IMR-90 (cell line): Measurements from ENCODE around the gene TLK2. TPM values are rescaled to one million over a fixed set of nuclear protein-coding genes. Genes with fewer than 3 reads are reported as not detected.
"Not testable (repeated sequence)": the region's sequence is repeated elsewhere in the genome, so short reads cannot be mapped to it uniquely, and the experiment has no call there.

Source experiments
- ATAC-seq: fragments of 200-7000 bp; cut with Tn5 transposase; 2 replicates; pipeline ENCODE4 v1.9.1; 2020; ENCODE audit warnings: low read depth, mild to moderate bottlenecking, moderate library complexity
- BruUV-seq: library from RNA; stranded (reverse); fragments of 400-500 nt; replicated peaks from 2 replicates; lab custom pipeline; 2021; lab: Mats Ljungman, UMichigan
- CTCF ChIA-PET: fragments of 300-600 bp; formaldehyde crosslinking; extraction: SDS; loops from one replicate; lab custom pipeline; 2021; ENCODE audit warnings: antibody characterized with exemption; lab: Yijun Ruan, JAX
- POLR2A ChIA-PET: fragments of 300-600 bp; sonication (Branson Sonifier 250); formaldehyde crosslinking; loops from one replicate; lab custom pipeline; 2022; ENCODE audit warnings: antibody characterized with exemption; ENCODE audit not compliant: unreplicated experiment; lab: Charles Lee
- DNase-seq: peaks from one replicate; pipeline ENCODE4 v3.0.0; 2013
- H2AFZ ChIP-seq: replicated peaks from 2 replicates; pipeline ENCODE3; 2013; ENCODE audit warnings: low read length, mild to moderate bottlenecking; ENCODE audit not compliant: poor library complexity
- H2AK5ac ChIP-seq: 2 replicates; pipeline ENCODE4 v1.6.1; 2013; ENCODE audit warnings: low read depth, low read length, inconsistent platforms
- H2AK9ac ChIP-seq: replicated peaks from 2 replicates; pipeline ENCODE3; 2013; ENCODE audit warnings: mild to moderate bottlenecking, low read depth, low read length, moderate library complexity; ENCODE audit not compliant: poor library complexity
- H2BK120ac ChIP-seq: 2 replicates; pipeline ENCODE4 v1.6.1; 2013; ENCODE audit warnings: low read depth, low read length, inconsistent platforms
- H2BK15ac ChIP-seq: 3 replicates; pipeline ENCODE4 v1.6.1; 2013; ENCODE audit warnings: low read depth, low read length, inconsistent platforms
- H2BK20ac ChIP-seq: 2 replicates; pipeline ENCODE4 v1.6.1; 2013; ENCODE audit warnings: low read depth, mild to moderate bottlenecking, inconsistent platforms, low read length, moderate library complexity
- H2BK5ac ChIP-seq: 2 replicates; pipeline ENCODE4 v1.6.1; 2013; ENCODE audit warnings: mild to moderate bottlenecking, low read depth, low read length, inconsistent platforms; ENCODE audit not compliant: poor library complexity, severe bottlenecking
- H3K14ac ChIP-seq: replicated peaks from 2 replicates; pipeline ENCODE4 v1.6.1; 2013; ENCODE audit warnings: low read depth, low read length, inconsistent platforms
- H3K18ac ChIP-seq: 2 replicates; pipeline ENCODE4 v1.6.1; 2013; ENCODE audit warnings: low read depth, low read length, control low read depth
- H3K23ac ChIP-seq: 2 replicates; pipeline ENCODE4 v1.6.1; 2013; ENCODE audit warnings: low read depth, low read length, inconsistent platforms
- H3K27ac ChIP-seq: 2 replicates; pipeline ENCODE4 v1.5.1; 2013; ENCODE audit warnings: mild to moderate bottlenecking, control low read depth, low read length; ENCODE audit not compliant: insufficient read depth
- H3K27me3 ChIP-seq: 2 replicates; pipeline ENCODE4 v1.6.1; 2013; ENCODE audit warnings: low read length; ENCODE audit not compliant: control insufficient read depth, insufficient read depth
- H3K36me3 ChIP-seq: 2 replicates; pipeline ENCODE4 v1.6.1; 2013; ENCODE audit warnings: low read length, mixed read lengths; ENCODE audit not compliant: control insufficient read depth, insufficient read depth
- H3K4ac ChIP-seq: 2 replicates; pipeline ENCODE4 v1.6.1; 2013; ENCODE audit warnings: low read depth, low read length, inconsistent platforms
- H3K4me1 ChIP-seq: 2 replicates; pipeline ENCODE4 v1.6.1; 2013; ENCODE audit warnings: low read length, mixed read lengths; ENCODE audit not compliant: control insufficient read depth, insufficient read depth
- H3K4me2 ChIP-seq: 2 replicates; pipeline ENCODE4 v1.6.1; 2013; ENCODE audit warnings: low read depth, mild to moderate bottlenecking, control low read depth, low read length, moderate library complexity
- H3K4me3 ChIP-seq: 2 replicates; pipeline ENCODE4 v1.5.1; 2013; ENCODE audit warnings: low read depth, mild to moderate bottlenecking, control low read depth, low read length, moderate library complexity; ENCODE audit not compliant: insufficient read depth
- H3K56ac ChIP-seq: 2 replicates; pipeline ENCODE4 v1.6.1; 2013; ENCODE audit warnings: low read length, inconsistent platforms; ENCODE audit not compliant: insufficient read depth; ENCODE audit errors: extremely low read depth
- H3K79me1 ChIP-seq, 2 experiments: 2 replicates each; pipeline ENCODE4 v1.6.1; 2013; ENCODE audit warnings: low read length in 2 of 2, inconsistent platforms in 1 of 2, low read depth in 1 of 2
- H3K9ac ChIP-seq: 2 replicates; pipeline ENCODE4 v1.6.1; 2013; ENCODE audit warnings: low read depth, low read length, control low read depth
- H3K9me1 ChIP-seq: 2 replicates; pipeline ENCODE4 v1.6.1; 2013; ENCODE audit warnings: low read length, inconsistent platforms; ENCODE audit not compliant: insufficient read depth
- H3K9me3 ChIP-seq: 2 replicates; pipeline ENCODE4 v1.6.1; 2013; ENCODE audit warnings: low read length; ENCODE audit not compliant: control insufficient read depth, insufficient read depth
- H4K20me1 ChIP-seq: 2 replicates; pipeline ENCODE4 v1.6.1; 2013; ENCODE audit warnings: low read length, inconsistent platforms; ENCODE audit not compliant: insufficient read depth
- H4K5ac ChIP-seq: 2 replicates; pipeline ENCODE4 v1.6.1; 2013; ENCODE audit warnings: mild to moderate bottlenecking, low read depth, low read length, control low read depth
- H4K8ac ChIP-seq, 2 experiments: 2 replicates each; pipeline ENCODE4 v1.6.1; 2013; ENCODE audit warnings: low read depth in 2 of 2, low read length in 2 of 2, control low read depth in 1 of 2, inconsistent platforms in 1 of 2
- H4K91ac ChIP-seq: 2 replicates; pipeline ENCODE4 v1.6.1; 2013; ENCODE audit warnings: low read depth, low read length, inconsistent platforms; ENCODE audit not compliant: insufficient read depth
- WGBS, 2 experiments: methylation state at CpG; one replicate each; pipeline versions ENCODE4 v1.1.5 to v1.1.7; 2013; ENCODE audit warnings: missing lambda C conversion rate in 2 of 2; ENCODE audit not compliant: insufficient read length in 1 of 2; ENCODE audit errors: extremely low coverage in 2 of 2; 5-methylcytosine and 5-hydroxymethylcytosine counted together
- dilution Hi-C: fragments of 300-500 bp; cut with HindIII; formaldehyde crosslinking; loops from one replicate; pipeline ENCODE4 v1.14.3; 2018; ENCODE audit warnings: low sequenced_read_pairs; ENCODE audit not compliant: unreplicated experiment
- in situ Hi-C: fragments of 300-500 bp; cut with MboI; formaldehyde crosslinking; loops from 3 replicates; pipeline ENCODE4 v1.14.3; 2019; ENCODE audit warnings: low sequenced_read_pairs, inconsistent platforms, mixed read lengths
- intact Hi-C: fragments of 100-400 bp; cut with micrococcal nuclease; formaldehyde crosslinking; loops from 2 replicates; pipeline ENCODE4 v1.10.0; 2022
- polyA plus RNA-seq, 3 experiments: library from polyadenylated mRNA; depleted of rRNA; stranded (reverse); fragments of >200 nt; gene quantifications; 2 replicates each; pipeline ENCODE4 v1.2.3, GENCODE V29; 2012; ENCODE audit warnings: low replicate concordance in 1 of 3
- total RNA-seq: library from RNA; depleted of rRNA; stranded (reverse); fragments of >200 nt; gene quantifications from 2 replicates; pipeline ENCODE4 v1.2.3, GENCODE V29; 2012

TLK2 gene
- total and polyA plus RNA-seq, 2 of the 4 experiments (the other 2 are of a cell fraction): 35.7 to 39.4 TPM

DNA sequence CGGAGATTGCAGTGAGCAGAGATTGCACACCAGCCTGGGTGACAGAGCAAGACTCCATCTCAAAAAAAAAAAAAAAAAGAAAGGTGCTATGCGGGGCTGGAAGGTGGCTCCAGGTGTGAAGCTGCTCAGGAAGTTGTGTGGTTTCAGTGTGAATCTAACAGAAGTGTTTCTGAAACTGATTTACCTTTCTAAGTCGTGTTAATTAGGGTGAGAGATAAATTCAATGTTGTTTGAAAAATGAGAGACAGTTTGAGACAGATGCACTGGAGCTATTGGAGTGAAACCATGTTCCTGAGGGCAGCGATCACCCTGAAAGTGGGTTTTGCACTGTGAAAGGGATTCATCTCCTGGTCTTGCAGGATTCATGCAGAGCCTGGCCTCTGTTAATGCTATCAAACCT lies 25.0 kb upstream of the TLK2 start:
- POLR2A ChIA-PET, H3K4me1 ChIP-seq: not testable (repeated sequence)

DNA sequence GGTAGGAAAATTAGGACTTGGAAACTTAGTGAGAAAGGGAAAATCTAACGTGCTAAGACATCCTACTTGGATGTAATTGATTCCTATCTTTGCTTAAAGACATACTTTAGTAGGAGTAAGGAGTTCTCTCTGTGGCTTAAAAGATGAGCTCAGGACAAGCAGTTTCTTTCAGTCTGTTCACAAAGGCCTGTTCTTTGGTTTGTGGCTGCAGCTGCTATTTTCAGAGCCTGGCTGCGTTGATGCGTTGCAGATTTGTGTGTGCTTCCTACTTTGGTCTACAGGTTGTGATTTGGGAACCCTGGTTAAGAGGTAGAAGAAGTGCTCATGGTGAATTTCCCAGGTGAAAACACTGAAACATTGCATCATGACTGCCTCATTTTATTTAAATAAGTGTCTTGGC lies 24.5 kb upstream of the TLK2 start:
- POLR2A ChIA-PET, H3K4me1 ChIP-seq, dilution Hi-C loops, H3K4ac ChIP-seq, H4K8ac ChIP-seq, H3K9ac ChIP-seq, H3K14ac ChIP-seq, H2AK9ac ChIP-seq, H2BK5ac ChIP-seq, H3K4me2 ChIP-seq, H2AFZ ChIP-seq, H3K27ac ChIP-seq, H3K36me3 ChIP-seq, H3K9me1 ChIP-seq, H3K79me1 ChIP-seq, H3K27me3 ChIP-seq, H3K56ac ChIP-seq, H3K4me3 ChIP-seq, H4K91ac ChIP-seq, H4K5ac ChIP-seq, H2BK120ac ChIP-seq, H3K18ac ChIP-seq, CTCF ChIA-PET, DNase-seq, in situ Hi-C loops, H2BK20ac ChIP-seq, H2AK5ac ChIP-seq, H3K9me3 ChIP-seq, H4K20me1 ChIP-seq, ATAC-seq, BruUV-seq, H3K23ac ChIP-seq, H2BK15ac ChIP-seq, intact Hi-C loops: not testable (repeated sequence)
- no CpG with 5 or more reads among the region's 3 CpGs for WGBS, 2 experiments

More for the DNA sequence above, 25.0 kb upstream of the TLK2 start:
- H3K4me2 ChIP-seq, H4K91ac ChIP-seq, H3K56ac ChIP-seq, H3K18ac ChIP-seq, dilution Hi-C loops, H3K27me3 ChIP-seq, CTCF ChIA-PET, H3K36me3 ChIP-seq, H4K8ac ChIP-seq, H3K9me1 ChIP-seq, BruUV-seq, DNase-seq, H2AFZ ChIP-seq, H3K23ac ChIP-seq, H2BK5ac ChIP-seq, H2AK5ac ChIP-seq, H3K79me1 ChIP-seq, H3K27ac ChIP-seq, H2AK9ac ChIP-seq, H3K14ac ChIP-seq, H4K5ac ChIP-seq, ATAC-seq, H3K4me3 ChIP-seq, H2BK120ac ChIP-seq, in situ Hi-C loops, H4K20me1 ChIP-seq, H3K9ac ChIP-seq, intact Hi-C loops, H3K9me3 ChIP-seq, H3K4ac ChIP-seq, H2BK15ac ChIP-seq, H2BK20ac ChIP-seq: not testable (repeated sequence)
- 86% methylated on average over 1 of the region's 4 CpGs; no CpG with 5 or more reads in 1 of the 2 experiments for whole genome bisulfite sequencing, 2 experiments
